ENCODE data around the gene CHAC1. TPM values are rescaled to one million over a fixed set of nuclear protein-coding genes. Genes with fewer than 3 reads are reported as not detected.

The CHAC1 gene
- polyA plus RNA-seq, 5 donors = 0.73 to 1.5 (median 1.1) TPM

DNA sequence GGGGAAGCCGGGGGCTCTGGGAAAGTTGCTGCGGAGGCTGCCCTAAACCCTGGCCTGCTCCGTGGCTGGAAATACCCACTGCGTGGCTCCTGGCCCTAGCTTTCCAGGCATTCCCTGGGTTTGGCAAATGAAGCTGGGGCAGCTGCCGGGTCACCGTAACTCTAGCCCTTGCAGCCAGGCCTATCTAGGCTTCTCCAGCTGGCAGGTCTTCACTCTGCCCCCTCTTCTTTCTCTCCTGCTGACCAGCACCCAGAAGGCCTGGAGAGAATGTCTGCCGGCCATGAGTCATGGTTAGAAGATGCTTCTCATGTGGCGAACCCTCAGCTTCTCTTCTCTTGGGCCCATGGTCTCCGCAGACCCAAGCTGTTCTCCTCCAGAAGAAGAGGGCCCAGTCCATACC, 29.7 kb upstream of the CHAC1 start:
- DNase-seq = no peak

DNA sequence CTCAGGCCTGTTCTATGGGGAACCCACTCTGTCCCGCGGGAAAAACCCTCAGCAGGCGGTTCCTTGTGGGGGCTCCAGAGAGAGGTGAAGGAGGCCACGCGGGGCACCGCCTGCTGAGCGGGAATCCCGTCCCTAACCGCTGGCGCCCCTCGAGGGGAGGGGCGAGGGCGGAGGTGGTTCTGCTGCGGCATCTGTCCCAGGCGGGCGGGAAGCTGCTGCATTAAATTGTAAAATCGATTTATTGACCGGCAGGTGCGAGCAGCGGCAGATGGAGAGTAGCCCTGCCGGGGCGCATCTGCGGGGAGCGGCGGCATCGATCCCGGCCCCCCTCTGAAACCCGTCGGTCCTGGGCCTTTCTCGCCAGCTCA, 27.8 kb upstream of the CHAC1 start:
- DNase-seq = no peak

- no peak for DNase-seq
These were observed 27.2 kb upstream of the CHAC1 start for GRCh38 chr15:40925863-40926658.

DNA sequence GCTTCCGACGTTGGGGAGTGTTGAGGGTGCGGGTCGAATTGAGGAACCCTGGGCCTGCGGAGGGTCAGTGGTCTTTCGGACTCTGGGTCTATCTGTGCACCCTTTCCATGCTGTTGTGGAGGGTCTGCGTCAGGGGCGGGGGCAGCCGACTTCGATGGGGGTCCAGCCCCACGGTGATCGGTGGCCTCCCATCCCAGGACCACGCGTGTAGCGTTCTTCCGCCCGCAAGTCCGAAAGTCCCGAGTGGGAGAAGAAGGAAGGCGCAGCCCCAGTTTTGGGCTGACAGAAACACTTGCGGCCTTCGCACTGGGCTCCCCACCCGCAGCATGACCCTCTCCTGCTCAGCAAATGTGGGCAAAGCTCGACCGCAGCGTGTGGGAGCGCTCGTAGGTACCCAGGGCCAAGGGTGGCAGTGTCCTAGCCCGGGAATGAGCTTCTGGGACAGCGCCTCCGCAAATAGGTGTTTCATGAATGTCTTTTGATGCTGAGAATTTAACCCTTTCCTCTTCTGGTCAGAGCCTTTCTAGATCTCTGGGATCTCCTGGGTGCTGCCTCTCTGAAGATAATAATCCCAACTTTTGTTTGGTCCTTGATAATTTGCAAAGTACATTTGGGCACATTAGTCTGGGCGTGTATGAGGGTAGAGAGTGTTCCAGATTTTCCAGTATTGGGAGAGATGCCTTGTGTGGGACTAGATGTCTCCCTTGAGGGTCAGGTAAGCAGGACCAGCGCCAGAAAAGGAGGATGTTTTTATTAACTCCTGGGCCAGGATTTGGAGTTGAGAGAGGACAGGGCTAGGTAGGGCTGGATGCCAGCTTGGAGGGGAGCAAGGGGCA, 26.4 kb upstream of the CHAC1 start:
- no peak for DNase-seq

DNA sequence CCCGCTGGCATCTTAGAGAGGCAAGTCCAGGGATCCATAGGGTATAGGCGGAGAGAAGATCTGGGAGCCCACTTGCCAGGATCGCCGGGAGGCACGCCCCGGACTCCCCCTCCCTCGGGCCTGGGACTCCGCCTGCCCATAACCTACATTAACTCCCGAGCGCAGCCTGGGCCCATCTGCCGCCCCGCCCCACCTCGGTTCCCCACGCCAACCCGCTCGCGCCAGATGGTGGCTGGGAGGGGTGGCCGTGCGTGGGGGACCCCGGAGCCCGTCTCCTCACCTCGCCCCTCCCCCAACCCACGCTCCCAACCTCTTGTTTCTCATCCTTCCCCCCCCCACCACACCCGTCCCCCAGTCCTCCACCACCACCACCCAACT, 25.8 kb upstream of the CHAC1 start:
- DNase-seq = no peak

- DNase-seq = no peak
These were observed 25.1 kb upstream of the CHAC1 start for GRCh38 chr15:40927873-40928806.

DNA sequence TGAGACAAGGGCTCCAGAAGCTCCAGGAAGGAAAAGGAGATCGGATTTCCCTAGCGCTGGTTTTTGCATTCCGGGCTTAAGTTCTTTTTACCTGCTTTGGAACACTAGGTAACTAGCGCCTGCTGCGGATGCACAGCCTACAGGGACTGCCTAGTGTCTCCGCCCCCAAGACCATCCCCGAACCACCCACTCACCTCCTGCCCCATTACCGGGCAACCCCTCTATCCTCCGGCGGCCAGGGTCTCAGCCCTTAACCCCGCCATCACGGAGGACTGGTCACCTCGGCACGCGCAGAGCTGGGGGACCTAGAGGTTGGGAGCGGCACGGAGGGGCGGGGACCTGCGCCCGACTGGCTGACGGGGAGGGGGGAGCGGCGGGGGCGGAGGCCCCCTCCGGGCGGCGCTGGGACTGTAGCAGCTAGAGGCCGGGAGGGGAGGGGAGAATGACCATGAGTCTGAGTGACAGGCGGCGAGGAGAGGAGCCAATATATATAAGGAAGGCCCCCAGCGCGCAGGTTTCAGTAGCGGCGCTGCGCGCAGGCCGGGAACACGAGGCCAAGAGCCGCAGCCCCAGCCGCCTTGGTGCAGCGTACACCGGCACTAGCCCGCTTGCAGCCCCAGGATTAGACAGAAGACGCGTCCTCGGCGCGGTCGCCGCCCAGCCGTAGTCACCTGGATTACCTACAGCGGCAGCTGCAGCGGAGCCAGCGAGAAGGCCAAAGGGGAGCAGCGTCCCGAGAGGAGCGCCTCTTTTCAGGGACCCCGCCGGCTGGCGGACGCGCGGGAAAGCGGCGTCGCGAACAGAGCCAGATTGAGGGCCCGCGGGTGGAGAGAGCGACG, 24.2 kb upstream of the CHAC1 start, which contains the start of gene DLL4:
DLL4 (plus strand) TSS at position 520 of the 839 bp plus-strand sequence. CDS start 329 bp downstream, outside the sequence.
- DNase-seq = no peak

- DNase-seq = no peak
These were observed 23.4 kb upstream of the CHAC1 start for GRCh38 chr15:40929660-40930429.

- no peak for DNase-seq
These were observed 22.6 kb upstream of the CHAC1 start for GRCh38 chr15:40930430-40931299.

DNA sequence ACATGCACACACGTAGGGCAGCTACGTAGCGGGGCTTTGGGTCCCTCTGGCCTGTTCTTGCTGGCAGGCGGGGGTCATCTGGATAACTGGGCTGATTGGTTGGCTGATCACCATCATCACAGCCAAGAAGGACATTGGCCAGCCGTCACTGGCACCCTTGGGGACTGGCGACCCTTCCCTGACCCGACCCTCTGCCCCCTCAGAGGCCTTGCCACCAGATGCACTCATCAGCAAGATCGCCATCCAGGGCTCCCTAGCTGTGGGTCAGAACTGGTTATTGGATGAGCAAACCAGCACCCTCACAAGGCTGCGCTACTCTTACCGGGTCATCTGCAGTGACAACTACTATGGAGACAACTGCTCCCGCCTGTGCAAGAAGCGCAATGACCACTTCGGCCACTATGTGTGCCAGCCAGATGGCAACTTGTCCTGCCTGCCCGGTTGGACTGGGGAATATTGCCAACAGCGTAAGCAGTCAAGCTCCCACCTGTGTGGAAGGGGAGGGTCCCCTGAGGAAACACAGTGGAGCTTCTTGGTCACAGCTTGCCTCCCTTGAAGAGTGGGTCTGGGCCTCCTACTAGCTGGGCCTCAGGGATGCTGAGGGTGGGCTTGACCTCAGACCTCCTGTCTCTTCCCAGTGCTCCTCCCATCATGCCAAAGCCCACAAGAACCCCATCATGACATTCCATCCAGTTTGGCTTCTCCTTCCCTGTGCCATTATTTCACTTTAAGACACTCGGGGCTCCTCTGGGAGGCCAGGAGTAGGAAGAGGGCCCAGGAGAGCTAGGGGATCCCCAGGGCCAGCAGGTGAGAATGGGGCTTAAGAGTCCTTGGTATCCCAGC, 21.8 kb upstream of the CHAC1 start:
- DNase-seq = no peak

DNA sequence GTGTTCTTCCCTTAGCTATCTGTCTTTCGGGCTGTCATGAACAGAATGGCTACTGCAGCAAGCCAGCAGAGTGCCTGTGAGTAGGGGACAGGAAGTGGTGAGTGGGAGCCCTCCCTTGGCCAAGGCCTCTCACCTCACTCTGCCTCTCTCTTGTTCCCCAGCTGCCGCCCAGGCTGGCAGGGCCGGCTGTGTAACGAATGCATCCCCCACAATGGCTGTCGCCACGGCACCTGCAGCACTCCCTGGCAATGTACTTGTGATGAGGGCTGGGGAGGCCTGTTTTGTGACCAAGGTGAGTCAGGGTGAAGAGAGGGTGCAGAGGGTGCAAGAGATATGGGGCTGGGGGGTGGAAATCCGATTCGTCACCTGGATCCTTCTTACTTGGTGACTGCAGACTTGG, 21.1 kb upstream of the CHAC1 start:
- DNase-seq = no peak

- DNase-seq = no peak
These were observed 20.4 kb upstream of the CHAC1 start for GRCh38 chr15:40932649-40933516.

DNA sequence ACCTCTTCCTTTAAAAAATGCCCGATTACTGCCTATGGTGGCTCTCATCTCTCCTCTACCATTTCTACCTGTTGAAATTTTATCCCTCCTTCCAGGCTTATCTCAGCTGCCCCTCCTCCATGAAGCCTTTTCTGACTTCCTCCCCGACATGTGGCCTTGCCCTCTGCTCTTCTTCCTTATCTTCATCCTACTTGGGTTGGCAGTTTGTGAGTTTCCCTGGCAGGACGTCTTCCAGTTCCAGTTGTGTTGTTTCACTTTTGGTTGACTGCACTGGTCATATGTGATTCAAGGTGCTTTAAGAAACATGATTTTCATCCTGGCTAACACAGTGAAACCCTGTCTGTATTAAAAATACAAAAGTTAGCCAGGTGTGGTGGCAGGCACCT, 19.8 kb upstream of the CHAC1 start:
- no peak for DNase-seq

DNA sequence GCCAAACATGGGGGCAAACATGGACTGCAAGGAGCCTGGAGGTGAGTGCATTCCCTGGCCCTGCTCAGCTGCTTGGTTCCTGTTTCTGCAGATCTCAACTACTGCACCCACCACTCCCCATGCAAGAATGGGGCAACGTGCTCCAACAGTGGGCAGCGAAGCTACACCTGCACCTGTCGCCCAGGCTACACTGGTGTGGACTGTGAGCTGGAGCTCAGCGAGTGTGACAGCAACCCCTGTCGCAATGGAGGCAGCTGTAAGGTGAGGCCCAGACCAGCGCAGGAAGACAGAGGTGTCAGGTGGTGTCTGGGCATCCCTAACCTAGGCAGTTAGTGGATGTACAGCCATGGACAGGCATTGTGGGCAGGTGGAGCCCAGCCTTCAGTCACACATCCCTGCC, 18.8 kb upstream of the CHAC1 start:
- no peak for DNase-seq

DNA sequence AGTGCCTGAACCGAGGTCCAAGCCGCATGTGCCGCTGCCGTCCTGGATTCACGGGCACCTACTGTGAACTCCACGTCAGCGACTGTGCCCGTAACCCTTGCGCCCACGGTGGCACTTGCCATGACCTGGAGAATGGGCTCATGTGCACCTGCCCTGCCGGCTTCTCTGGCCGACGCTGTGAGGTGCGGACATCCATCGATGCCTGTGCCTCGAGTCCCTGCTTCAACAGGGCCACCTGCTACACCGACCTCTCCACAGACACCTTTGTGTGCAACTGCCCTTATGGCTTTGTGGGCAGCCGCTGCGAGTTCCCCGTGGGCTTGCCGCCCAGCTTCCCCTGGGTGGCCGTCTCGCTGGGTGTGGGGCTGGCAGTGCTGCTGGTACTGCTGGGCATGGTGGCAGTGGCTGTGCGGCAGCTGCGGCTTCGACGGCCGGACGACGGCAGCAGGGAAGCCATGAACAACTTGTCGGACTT, 17.0 kb upstream of the CHAC1 start:
- no peak for DNase-seq

GRCh38 chr15:40936709-40937666, 16.3 kb upstream of the CHAC1 start:
- no peak for DNase-seq

Measured in right lung (tissue), 5 donors.